ENCODE data around the gene SLC13A3.

The SLC13A3 gene

GRCh38 chr20:46670585-46671584, 19.6 kb upstream of the SLC13A3 start:
- TF ChIP-seq ZFX (IDR thresholded peaks at IDR 0.05), result no peak
- no peak for TF ChIP-seq CTCF (conservative IDR thresholded peaks at IDR 0.05)
- H3K27ac ChIP-seq, result no peak overlapping the region

GRCh38 chr20:46670228-46670584, 18.9 kb upstream of the SLC13A3 start:
- H3K27ac ChIP-seq, result no peak overlapping the region
- TF ChIP-seq CTCF (conservative IDR thresholded peaks at IDR 0.05), result no peak
- TF ChIP-seq ZFX (IDR thresholded peaks at IDR 0.05), result no peak

- TF ChIP-seq ZFX (IDR thresholded peaks at IDR 0.05), result no peak
- no peak for TF ChIP-seq CTCF (conservative IDR thresholded peaks at IDR 0.05)
- H3K27ac ChIP-seq, result no peak overlapping the region
Measured at GRCh38 chr20:46666818-46667515, 15.7 kb upstream of the SLC13A3 start.

GRCh38 chr20:46666306-46666705, 15.0 kb upstream of the SLC13A3 start:
- TF ChIP-seq ZFX (IDR thresholded peaks at IDR 0.05) (no peak), CTCF (conservative IDR thresholded peaks at IDR 0.05) (no peak)
- no peak overlapping the region for H3K27ac ChIP-seq

GRCh38 chr20:46665602-46666001, 14.3 kb upstream of the SLC13A3 start:
- H3K27ac ChIP-seq, result no peak overlapping the region
- TF ChIP-seq ZFX (IDR thresholded peaks at IDR 0.05) (no peak), CTCF (conservative IDR thresholded peaks at IDR 0.05) (no peak)

- no peak for TF ChIP-seq ZFX (IDR thresholded peaks at IDR 0.05)
- TF ChIP-seq CTCF (conservative IDR thresholded peaks at IDR 0.05), result no peak
- H3K27ac ChIP-seq, result no peak overlapping the region
Measured at GRCh38 chr20:46663531-46663930, 12.3 kb upstream of the SLC13A3 start.

GRCh38 chr20:46661659-46662058, 10.4 kb upstream of the SLC13A3 start:
- TF ChIP-seq ZFX (IDR thresholded peaks at IDR 0.05) (no peak), CTCF (conservative IDR thresholded peaks at IDR 0.05) (no peak)
- no peak overlapping the region for H3K27ac ChIP-seq

Measured in C4-2B (cell line).